PC-9 (cell line): ENCODE results near the gene MYCN.

ENCODE experiments used
- EZH2 ChIP-seq: fragments of 200-600 bp; sonication (generic); IDR thresholded peaks from 2 replicates; pipeline ENCODE4 v1.8.0; 2017; ENCODE audit warnings: antibody characterized with exemption, low read depth
- TF ChIP-seq, protein P1 (sequence below): fragments of 200-600 bp; sonication (generic); conservative IDR thresholded peaks from 2 replicates; pipeline ENCODE4 v1.6.1; 2017; ENCODE audit warnings: mixed run types, antibody characterized with exemption, mild to moderate bottlenecking, moderate library complexity

DNA sequence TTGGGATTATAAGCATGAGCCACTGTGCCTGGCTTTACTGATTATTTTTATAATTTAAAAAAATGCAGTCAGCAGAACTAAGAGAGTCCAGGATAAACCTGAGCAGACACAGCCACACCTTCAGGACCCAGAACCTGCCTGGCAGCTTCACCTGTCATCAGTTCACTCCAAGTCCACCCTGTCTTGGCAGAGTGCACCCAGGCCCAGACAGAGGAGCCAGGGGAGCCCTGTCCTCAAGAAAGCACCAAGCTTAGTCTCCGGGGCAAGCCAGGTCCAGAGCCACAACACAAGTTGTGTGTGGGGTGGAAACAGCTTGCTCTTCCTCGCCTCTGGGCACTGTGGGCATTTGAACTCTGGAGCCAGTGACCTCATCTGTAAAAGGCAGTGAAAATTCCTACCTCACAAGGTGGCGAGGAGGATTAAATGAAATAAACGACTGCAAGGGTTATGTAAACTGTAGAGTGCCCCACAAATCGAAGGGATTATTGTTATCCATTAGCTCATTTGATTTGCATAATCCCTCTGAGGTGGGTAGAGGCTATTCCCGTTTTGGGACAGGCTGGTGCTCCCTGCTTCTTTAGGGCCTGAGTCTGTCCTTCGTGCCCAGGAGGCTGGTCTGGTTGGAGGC is 24.7 kb downstream of the MYCN start:
- TF ChIP-seq, protein P1, sequence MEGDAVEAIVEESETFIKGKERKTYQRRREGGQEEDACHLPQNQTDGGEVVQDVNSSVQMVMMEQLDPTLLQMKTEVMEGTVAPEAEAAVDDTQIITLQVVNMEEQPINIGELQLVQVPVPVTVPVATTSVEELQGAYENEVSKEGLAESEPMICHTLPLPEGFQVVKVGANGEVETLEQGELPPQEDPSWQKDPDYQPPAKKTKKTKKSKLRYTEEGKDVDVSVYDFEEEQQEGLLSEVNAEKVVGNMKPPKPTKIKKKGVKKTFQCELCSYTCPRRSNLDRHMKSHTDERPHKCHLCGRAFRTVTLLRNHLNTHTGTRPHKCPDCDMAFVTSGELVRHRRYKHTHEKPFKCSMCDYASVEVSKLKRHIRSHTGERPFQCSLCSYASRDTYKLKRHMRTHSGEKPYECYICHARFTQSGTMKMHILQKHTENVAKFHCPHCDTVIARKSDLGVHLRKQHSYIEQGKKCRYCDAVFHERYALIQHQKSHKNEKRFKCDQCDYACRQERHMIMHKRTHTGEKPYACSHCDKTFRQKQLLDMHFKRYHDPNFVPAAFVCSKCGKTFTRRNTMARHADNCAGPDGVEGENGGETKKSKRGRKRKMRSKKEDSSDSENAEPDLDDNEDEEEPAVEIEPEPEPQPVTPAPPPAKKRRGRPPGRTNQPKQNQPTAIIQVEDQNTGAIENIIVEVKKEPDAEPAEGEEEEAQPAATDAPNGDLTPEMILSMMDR = no peak
- no peak for TF ChIP-seq EZH2
